Effector CD8-positive, alpha-beta T cell (primary cell): Measurements from ENCODE around the gene RSPH1.

Source experiments
- DNase-seq: peaks from one replicate; lab custom pipeline; 2025; lab: John Stamatoyannopoulos, UW

Gene RSPH1

DNA sequence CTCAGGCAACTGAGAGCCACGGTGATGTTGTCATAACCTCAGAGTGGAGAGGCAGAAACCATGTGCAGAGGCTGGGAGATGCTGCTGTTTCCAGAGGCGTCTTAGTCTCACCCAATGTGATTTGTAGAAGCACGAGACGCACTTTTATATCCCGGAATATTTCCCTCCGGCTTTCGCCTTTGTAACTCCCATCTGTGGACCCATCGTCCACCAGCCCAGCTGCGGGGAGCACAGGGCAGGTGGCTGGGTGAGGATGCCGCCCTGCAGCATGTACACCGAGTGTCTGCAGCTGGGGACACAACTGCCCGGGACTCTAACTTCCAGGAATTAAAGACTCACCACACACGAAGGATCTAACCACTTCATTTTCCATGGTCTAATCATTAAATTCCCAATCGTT is 48.8 kb downstream of the RSPH1 start:
- no peak for DNase-seq

DNA sequence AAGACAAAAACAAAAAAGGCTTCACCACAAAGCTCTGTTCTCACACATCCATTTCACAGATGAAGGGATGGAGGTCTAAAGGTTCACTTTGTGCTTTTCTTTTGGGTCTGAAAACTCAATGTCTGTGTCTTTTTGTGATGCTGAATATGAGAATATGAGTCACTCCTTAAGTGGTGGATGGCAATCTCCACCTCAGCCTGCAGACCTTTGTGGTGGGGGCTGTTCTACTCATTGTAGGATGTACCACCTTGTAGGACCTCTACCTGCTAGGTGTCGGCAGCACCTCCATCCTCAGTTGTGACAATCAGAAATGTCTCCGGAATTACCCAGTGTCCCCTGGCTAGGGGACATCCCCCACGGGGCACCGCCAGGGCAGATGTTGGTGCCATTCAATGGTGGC is 49.5 kb downstream of the RSPH1 start:
- no peak for DNase-seq

DNA sequence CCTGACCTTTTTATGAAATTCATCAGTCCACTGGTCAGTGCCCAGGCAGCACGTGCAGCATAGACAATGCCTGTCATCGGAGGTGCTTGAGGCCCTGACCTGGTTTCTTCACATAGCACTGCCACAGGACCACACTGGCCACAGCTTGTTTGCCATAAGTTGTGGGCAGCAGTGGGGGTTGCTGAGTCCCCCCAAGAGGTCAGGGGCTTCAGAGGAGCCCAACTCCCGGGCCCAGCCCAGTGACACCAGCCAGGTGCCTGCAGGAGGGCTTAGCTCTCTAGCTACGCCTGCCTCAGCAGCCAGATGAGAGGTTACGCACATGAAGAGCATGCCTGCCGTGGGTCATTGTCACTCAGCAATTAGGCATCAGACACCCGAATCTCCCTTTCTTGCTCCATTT is 50.7 kb downstream of the RSPH1 start:
- no peak for DNase-seq

DNA sequence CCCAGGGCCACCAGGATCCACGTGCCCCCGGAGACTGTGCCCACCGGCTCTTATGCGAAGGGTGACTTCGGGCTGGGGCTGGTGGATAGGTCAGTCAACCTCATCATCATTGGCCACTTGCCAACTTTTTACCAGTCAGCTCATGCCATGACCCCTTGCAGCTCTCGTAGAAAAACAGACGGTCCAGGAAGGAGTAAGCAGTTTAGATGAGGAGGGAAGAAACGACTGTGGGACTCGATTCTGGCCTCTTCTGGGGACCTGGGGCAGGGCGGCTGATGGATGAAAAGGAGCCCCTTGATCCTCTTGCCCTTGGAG is 51.3 kb downstream of the RSPH1 start:
- DNase-seq = no peak

DNA sequence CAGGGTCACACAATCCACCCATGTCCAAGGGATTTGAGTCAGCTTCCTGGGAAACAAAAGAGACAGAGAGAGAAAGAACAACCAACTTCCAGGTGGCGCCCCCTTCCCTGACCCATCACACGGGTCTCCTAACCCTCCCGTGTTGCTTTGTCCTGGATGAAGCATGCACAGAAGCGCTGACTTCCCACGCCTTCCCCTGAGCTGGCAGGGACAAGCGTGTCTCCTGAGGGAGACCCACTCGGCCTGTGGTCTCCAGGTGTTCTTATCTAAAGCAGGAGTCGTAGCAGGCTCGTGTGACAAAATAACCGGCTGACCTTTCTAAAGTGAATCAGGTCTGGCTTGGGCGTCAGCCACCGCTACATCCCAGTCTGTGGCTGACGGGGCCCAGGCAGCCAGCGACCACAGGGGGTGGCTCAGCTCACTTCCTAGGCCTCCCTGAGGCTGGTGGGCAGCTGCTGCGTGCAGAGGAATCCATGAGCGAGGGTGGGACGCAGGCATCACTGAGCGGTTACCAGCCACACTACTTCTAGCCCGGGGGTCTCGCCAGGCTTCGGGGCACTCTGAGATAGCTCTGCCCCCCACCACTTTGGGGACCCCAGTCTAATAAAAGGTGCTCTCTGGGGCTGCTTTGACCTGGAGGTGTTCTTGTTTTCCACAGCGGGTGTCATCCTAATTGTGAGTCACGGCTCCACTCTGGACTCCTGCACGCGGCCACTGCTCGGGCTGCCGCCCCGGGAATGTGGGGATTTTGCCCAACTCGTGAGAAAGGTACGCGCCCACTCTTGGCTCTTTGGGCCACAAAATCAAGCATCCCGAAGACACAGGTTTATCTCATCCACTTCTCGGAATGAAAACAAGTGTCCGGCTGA is 51.9 kb downstream of the RSPH1 start:
- no peak for DNase-seq

DNA sequence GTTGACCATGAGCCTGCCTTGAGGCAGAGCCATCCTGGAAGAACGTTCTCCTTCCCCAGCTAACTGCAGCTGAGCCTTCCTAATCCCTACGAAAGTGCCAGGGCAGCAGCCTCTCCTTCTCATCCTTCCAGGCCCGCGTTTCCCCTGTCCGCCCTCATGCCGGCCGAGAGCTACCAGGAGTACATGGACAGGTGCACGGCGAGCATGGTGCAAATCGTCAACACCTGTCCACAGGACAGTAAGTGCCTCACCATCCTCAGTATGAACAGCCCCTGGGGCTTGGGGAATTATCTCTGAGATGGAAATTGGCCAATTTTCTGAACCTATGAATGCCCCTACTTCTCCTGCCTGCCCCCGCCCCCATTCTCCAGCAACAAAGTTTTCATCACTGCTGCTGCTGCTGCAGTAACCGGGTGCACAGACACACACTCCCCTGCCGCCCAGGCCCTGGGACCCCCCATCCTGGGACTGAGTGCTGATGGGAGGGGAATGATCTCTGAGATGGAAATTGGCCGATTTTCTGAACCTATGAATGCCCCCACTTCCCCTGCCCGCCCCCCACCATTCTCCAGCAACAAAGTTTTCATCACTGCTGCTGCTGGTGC is 52.7 kb downstream of the RSPH1 start:
- no peak for DNase-seq

DNA sequence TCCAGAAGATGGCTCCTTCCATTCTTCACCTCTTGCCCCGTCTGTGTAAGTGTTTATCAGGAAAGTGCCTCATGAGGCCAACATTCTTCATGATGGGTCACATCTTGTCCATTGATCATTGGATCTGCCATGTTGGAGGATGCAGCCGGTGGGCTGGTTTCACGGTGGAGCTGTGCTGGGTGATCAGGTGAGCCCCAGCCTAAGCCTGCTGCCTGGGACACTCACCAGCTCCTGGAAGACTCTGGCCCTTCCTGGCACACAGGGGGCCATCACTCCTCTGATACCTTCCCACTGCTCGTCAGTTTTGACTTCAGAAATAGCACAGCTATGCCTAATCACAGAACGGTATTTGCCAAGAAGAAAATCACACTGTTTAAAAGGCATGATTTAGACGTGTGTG is 54.1 kb downstream of the RSPH1 start:
- no peak for DNase-seq

DNA sequence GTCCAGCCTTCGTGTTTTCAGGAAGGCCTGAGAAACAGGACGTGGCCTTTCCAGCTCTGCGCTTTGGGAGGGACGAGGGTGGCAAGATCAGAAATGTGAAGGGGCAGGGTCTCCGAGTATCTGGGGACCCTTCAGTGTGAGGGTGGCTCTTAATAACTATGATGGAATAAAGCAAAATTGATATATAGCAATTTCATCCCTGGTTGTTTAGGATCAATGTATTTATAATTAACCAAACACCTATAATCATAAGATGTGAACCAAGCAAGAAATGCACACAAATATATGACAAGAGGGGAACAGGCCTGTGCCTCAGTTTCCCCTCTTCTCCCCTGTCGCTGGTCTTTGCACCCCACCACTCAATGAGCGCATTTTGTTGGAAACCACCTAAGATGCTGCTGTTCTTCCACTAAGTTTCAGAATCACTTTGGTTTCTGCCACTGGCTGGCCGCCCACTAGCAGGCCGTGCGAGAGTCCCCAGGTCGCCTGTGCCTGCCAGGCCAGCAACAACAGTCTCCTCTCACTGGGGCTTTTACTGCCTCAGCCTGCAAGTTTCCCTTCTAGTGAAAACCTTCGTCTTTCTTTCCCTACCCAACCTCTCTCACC is 55.7 kb downstream of the RSPH1 start:
- DNase-seq = no peak

DNA sequence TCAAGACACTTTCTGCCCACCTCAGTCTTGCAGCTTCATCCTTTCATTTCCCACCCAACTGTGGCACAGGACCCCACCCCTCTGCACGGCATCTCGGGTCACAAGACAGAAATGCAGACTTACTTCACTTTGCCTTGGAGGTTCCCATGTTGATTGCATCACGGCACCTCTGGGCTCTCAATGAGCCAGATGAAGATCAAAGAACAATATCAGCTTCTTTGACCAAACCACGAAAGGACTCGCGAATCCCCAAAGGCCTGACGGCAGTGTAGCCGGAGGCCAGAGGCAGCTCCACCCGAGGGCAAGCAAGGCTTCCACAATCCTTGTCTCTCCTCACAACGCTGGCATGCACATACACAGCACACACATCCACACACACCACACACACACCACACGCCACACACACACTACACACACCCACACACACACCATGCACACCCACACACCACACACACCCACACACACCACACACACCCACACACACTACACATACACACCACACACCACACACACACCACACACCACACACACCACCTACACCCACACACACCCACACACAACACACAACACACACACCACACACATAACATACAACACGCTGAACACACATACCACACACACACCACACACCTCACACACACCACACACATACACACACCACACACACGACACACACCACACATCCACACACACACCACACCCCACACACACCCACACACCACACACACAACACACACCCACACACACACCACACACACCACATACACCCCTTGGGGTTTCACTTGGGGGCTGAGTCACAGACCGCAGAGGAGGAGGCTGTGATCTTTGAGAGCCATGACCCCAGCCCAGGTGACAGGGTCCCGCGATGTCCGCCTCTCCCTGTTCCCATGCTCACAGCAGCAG is 56.5 kb downstream of the RSPH1 start:
- no peak for DNase-seq

DNA sequence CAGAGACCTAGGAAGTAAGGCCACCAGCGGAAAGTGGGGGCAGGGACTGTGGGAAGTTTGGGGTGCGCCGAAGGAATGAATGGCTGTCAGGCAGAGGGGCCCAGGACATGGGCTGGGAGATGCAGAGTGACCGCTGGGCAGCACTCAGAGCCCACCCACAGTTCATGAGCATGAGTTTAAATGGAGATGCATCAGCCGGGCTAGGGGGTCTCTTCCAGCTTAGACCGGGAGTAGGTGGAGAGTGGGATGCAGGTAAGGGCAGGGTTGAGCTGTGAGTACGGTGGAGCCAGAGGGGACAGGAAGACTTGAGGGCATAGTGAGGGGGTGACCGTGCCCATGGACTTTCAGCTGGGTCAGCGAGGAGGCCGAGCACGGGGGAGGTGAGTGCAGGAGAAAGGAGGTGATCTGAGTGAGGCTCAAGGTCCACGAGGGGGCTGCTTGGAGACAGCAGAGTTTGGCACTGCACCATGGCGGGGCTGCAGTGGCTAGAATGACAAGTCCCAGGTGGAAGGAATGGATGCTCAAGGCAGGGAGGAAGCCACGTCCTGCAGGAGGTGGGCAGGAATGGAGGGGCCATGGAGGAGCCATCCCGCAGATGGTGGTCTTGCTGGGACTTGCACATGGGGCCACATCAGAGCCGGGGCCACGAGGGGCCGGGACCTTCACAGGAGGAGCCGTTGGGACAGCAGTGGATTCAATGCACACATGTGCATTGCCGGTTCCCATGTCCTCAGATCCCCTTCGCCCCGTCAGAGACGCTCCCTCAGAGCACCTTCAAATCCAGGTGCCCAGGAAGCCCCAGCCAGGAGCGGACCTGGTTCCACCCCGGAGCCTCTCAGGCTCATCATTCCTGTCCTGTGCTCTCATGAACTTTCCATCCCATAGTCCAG is 57.5 kb downstream of the RSPH1 start:
- no peak for DNase-seq

DNA sequence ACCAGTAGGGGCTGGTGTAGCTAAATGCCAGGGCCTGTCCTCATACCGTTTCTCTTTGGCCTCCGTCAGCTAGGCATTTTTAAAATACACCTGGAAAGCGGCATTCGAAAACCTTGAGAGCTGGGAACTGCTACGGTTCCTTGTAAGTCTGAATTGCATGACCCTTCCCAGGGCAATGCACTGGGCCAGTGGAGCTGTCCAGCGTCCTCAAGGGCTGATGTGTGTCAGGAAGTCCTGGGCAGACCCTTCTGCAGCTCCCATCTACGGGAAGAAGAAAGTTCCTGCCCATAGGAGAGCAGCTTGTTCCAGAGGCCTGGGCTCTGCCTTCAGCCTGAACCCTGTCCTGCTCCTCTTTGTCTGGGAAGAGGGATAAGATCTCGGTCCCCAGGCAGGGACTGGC is 58.2 kb downstream of the RSPH1 start:
- DNase-seq = no peak

DNA sequence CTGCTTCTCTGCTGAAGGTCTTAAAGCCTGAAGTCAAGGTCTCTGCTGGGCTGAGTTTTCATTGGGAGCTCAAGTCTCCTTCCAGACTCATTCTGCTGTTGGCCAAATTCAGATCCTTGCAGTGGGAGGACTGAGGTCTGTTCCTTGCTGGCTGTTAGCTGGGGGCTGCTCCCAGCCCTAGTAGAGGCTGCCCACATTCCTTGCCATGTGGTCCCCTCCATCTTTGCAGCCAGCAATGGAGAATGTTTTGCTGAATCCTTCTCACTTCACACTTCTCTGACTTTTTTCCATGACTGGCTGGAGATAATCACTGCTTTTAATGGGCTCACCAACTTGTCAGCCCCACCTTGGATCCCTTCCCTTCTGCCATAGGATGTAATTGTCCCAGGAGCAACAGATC is 59.1 kb downstream of the RSPH1 start:
- DNase-seq = no peak

DNA sequence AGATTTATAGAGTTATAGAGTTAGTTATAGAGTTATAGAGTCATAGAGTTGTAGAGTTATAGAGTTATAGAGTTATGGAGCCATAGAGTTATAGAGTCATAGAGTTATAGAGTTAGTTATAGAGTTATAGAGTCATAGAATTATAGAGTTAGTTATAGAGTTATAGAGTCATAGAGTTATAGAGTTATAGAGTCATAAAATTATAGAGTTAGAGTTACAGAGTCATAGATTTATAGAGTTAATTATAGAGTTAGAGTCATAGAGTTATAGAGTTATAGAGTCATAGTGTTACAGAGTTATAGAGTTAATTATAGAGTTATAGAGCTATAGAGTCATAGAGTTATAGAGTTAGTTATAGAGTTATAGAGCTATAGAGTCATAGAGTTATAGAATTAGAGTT is 60.2 kb downstream of the RSPH1 start:
- DNase-seq = no peak

DNA sequence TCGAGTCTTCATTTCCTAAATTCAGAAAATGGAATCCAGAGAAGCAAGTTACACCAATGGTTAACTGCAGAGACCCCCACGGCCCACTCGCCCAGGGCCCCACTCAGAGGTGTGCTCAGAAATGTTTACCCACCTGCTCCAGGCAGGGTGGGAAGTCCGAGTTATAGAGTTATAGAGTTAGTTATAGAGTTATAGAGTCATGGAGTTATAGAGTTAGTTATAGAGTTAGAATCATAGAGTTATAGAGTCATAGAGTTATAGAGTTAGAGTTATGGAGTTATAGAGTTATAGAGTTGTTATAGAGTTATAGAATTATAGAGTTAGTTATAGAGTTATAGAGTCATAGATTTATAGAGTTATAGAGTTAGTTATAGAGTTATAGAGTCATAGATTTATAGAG is 60.6 kb downstream of the RSPH1 start:
- no peak for DNase-seq

DNA sequence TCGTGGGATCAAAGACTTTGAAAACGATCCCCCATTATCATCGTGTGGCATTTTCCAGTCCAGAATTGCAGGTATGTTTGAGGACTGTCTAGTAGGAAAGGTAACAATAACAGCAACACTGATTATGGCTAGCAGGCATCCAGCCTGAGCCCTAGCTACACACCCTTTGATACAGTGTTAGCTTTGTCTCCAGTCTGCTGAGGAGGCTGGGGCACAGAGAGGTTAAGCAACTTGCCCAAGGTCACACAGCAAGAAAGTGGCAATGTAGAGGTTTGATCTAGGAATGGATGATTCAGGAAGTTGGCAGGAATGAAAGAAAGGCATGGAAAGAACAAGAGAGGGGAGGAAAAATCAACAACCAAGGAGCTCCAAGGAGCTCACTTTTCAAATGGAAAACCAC is 61.1 kb downstream of the RSPH1 start:
- no peak for DNase-seq

DNA sequence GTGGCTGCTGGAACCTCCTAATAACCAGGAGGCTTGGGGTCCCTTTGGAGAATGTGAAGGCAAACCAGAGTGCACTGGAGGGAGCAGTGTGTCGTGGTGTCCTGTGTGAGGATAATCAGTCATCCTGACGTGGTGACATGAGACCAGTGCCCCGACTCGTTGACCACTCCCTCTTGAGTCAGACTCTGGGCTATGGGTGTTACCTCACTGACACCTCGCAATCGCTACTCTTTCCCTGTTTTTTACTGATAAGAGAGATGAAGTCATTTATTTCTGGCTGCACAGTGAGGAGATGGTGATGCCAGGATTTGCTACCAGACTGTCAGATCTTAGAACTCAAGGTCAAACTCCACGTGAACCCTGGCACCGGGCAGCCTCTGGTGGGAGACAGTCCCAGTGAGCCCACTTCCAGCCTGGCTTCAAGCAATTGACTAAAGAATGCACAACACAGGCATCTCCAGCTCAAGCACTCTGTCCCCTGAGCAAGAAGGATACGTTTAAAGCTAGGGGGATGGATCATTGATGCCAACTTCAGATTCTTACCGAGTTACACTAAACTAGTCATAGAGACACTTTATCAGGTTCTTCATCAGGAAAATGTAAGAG is 62.0 kb downstream of the RSPH1 start:
- no peak for DNase-seq

DNA sequence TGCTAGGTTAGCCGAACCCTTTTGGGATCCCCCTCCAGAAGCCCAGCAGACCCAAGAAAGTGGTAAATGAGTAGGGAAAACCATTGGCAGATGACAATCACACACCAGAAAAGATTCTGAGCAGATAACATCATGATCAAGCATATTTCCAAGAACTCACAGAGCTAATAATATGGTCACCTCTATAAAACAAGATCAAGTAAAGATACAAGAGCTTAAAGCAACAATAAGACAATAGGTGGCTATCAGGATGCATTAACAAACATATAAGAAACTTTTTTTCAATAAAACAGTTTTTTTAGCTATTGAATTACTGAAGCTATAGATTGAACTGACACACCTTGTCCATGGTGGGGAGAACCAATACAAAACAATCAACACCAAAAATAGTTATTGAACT is 63.3 kb downstream of the RSPH1 start:
- no peak for DNase-seq

DNA sequence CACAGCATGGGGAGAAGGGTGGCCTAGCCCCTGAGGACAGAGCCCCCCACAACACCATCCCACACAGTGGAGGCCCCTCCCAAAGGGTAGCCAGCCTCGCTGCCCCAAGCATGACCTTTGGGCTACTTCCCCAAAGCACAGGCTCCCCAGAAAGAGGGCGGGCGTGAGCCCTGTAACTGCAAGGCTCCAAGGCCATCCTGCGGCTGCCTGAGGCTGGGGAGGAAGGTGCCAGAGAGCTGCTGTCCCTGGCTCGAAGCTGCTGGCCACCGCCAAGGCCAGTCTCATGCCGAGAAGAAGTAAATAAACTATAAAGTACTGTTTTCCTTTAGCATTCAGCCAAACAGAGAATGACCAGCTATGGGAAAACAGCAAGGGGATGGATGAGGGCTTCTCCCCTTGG is 64.8 kb downstream of the RSPH1 start:
- no peak for DNase-seq

DNA sequence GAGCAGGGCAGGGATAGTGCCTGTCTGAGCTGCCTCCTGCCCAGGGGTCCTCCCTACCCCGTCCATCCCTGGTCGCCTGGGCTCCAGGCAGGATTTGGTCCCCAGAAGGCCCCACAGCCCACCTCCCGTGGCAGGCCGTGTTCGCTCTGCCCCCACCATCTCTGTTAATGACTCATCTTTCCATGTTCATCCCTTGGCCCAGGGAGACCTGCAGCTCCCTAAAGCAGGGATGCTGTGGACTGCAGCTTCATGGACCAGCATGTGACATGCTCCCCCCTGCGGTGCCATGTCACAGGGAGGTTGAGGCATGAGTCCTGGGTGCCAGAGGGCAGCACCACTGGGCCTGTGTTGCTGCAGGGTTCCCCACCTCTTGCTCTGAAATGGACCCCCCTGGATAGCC is 65.5 kb downstream of the RSPH1 start:
- DNase-seq = no peak

DNA sequence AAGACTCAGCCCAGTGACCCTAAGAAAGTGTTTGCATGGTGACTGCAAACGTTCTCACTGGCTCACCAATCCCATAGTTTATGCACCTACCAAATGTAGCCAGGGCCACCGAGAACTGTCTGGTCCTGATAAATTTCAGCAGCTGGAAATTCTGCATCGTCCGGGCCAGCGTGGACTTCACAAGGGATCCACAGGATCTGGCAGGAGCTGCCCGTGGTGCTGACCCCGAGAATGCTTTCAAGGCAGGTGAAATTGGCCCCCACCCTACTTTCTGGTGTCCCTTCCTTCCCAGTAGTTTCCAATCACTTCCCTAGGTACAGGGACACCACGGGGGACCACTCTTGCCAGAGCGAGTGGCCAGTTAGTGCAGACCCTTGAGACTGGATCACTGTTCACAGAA is 66.2 kb downstream of the RSPH1 start:
- no peak for DNase-seq

DNA sequence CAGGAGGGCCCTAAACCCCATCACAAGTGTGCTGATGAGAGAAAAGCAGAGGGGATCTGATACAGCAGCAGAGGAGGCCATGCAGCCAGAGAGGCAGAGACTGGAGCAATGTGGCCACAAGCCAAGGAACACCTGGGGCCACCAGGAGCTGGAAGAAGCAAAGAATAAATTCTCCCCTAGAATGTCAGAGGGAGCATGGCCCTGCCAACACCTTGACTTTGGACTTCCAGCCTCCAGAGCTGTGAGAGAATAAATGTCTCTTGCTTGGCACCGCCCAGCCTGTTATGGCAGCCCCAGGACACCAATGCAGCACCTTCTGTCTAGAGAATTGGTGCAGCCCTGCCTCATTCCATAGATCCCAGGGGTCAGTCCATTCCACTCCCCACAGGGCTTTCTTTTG is 67.0 kb downstream of the RSPH1 start:
- DNase-seq = no peak
